Right lobe of liver (tissue), 6 donors: Measurements from ENCODE around the gene CLNK. TPM values are rescaled to one million over a fixed set of nuclear protein-coding genes. Genes with fewer than 3 reads are reported as not detected.

ENCODE experiments used
- ATAC-seq, 4 donors: fragments of 200-7000 bp; cut with Tn5 transposase; one replicate each; pipeline ENCODE4 v1.9.1; 2020; ENCODE audit warnings: mild to moderate bottlenecking in 4 of 4, moderate library complexity in 4 of 4
- DNase-seq, 3 donors: peaks; one replicate each; pipeline ENCODE4 v3.0.0-alpha.2; 2020
- H3K27ac ChIP-seq, 3 donors: fragments of 200-600 bp; one replicate each; pipeline ENCODE4 v1.8.0; 2022
- H3K27me3 ChIP-seq, 2 donors: fragments of 200-600 bp; one replicate each; pipeline ENCODE4 v1.8.0; 2022
- H3K36me3 ChIP-seq, 4 donors: fragments of 200-600 bp; sonication (generic) in 1 of 4; one replicate each; pipeline versions ENCODE4 v1.5.1 to v1.8.0; 2017 to 2022; ENCODE audit warnings: control low read depth in 1 of 4
- H3K4me1 ChIP-seq, 4 donors: fragments of 200-600 bp; sonication (generic) in 1 of 4; one replicate each; pipeline versions ENCODE4 v1.5.1 to v1.8.0; 2017 to 2022; ENCODE audit warnings: control low read depth in 1 of 4
- H3K4me3 ChIP-seq, 3 donors: fragments of 200-600 bp; one replicate each; pipeline ENCODE4 v1.8.0; 2022
- H3K9me3 ChIP-seq, 4 donors: fragments of 200-600 bp; sonication (generic) in 1 of 4; one replicate each; pipeline versions ENCODE4 v1.5.1 to v1.8.0; 2017 to 2022; ENCODE audit warnings: control low read depth in 1 of 4
- CTCF ChIP-seq, 4 donors: fragments of 200-600 bp in 3 of 4; fragments of 450-650 bp in 1 of 4; IDR thresholded peaks; one replicate each; pipeline versions ENCODE4 v1.5.1 to v1.8.0; 2016 to 2022; ENCODE audit warnings: antibody characterized with exemption in 4 of 4, mild to moderate bottlenecking in 2 of 4
- POLR2A ChIP-seq: fragments of 450-650 bp; IDR thresholded peaks from one replicate; pipeline ENCODE4 v1.6.1; 2017; ENCODE audit warnings: antibody characterized with exemption, mild to moderate bottlenecking
- WGBS: methylation state at CpG from one replicate; pipeline ENCODE4 v1.1.6; 2018; ENCODE audit warnings: low coverage, low lambda C conversion rate; ENCODE audit not compliant: insufficient coverage; ENCODE audit errors: missing lambda C conversion rate; 5-methylcytosine and 5-hydroxymethylcytosine counted together
- intact Hi-C, 2 donors: fragments of 100-400 bp; cut with DNase I; formaldehyde crosslinking; loops; one replicate each; pipeline versions ENCODE4 v1.11.2 to v1.14.1; 2022
- total RNA-seq, 6 experiments: library from RNA; depleted of rRNA in 2 of 6; stranded (reverse); fragments of >200 nt in 2 of 6; fragmentation: NEBNext Ultra II Directional in 3 of 6; extraction: Animal tissue kit (Norgen Biotek cat#: 25700) in 3 of 6; gene quantifications; one replicate each; pipeline versions ENCODE4 v1.1.0 to v1.2.4, GENCODE V29; 2016 to 2023
- donor health status: DM: no; HTN: yes; CAD: no.
- donor health status: DM: no; HTN: no; CAD: no.
- donor health status: DM: no; HTN: no; CAD: no.
- donor health status: DM: no; HTN: yes; CAD: no.
- donor health status: DM: no; HTN: yes; CAD: no.

Gene CLNK
- total RNA-seq, 6 experiments from 2014 or later = not detected

- TF ChIP-seq POLR2A (no peak), CTCF (IDR thresholded peaks at IDR 0.05) (no peak)
- Histone ChIP-seq H3K27me3 (no peaks in the 10 kb centered on the region), H3K4me1 (no peaks in the 10 kb centered on the region), H3K9me3 (no peaks in the 10 kb centered on the region), H3K4me3 (no peak overlapping the region), H3K36me3 (no peaks in the 10 kb centered on the region), H3K27ac (no peak overlapping the region)
- ATAC-seq (no peak), DNase-seq (no peak)
- intact Hi-C loops = no loop called here
Observed at GRCh38 chr4:10704430-10704810, 19.9 kb upstream of the CLNK start.

DNA sequence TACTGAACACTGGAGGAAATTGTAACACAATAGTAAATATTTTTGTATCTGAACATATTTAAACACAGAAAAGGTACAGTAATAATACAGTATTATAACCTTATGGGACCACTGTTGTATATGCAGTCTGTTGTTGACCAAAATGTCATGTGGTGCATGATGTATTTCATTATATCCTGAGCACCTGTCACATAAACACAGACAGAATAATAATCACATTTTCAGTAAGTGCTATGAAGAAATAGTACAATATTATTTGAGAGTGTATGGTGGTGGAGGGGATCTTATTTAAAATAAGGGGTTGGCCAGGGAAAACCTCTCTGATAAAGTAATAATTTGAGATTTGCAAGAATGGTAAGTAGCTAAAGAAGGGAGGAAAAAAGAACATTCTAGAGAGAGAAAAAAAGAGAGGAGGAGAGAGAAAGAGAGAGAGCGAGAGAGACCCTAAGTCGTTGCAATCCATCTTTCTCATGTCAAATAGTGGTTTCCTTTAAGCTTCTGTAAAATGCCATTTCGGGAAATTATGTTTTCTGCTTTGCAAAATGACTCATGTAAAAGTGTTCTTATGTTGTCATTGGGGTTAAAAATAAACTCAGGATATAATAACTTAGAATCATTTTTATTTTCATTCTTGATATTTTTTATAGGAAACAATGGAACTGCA, 19.3 kb upstream of the CLNK start:
- no peak overlapping the region for H3K4me3 ChIP-seq
- H3K36me3 ChIP-seq = no peaks in the 10 kb centered on the region
- no peaks in the 10 kb centered on the region for H3K27me3 ChIP-seq
- WGBS = 43% methylated on average over 3 of the region's 3 CpGs
- ATAC-seq = no peak
- DNase-seq = no peak
- no peaks in the 10 kb centered on the region for H3K4me1 ChIP-seq
- H3K9me3 ChIP-seq = no peaks in the 10 kb centered on the region
- intact Hi-C loops = no loop called here
- no peak overlapping the region for H3K27ac ChIP-seq
- TF ChIP-seq POLR2A (no peak), CTCF (IDR thresholded peaks at IDR 0.05) (no peak)

- Histone ChIP-seq H3K36me3 (no peaks in the 10 kb centered on the region), H3K4me3 (no peak overlapping the region), H3K4me1 (no peaks in the 10 kb centered on the region), H3K27ac (no peak overlapping the region), H3K9me3 (no peaks in the 10 kb centered on the region), H3K27me3 (no peaks in the 10 kb centered on the region)
- ATAC-seq = no peak
- no peak for DNase-seq
- 43% methylated on average over 5 of the region's 5 CpGs for WGBS
- intact Hi-C loops = no loop called here
- no peak for TF ChIP-seq CTCF (IDR thresholded peaks at IDR 0.05)
- no peak for TF ChIP-seq POLR2A
Observed at GRCh38 chr4:10703156-10703555, 18.6 kb upstream of the CLNK start.

GRCh38 chr4:10701702-10702460, 17.3 kb upstream of the CLNK start:
- Histone ChIP-seq H3K36me3 (no peaks in the 10 kb centered on the region), H3K27ac (no peak overlapping the region), H3K4me3 (no peak overlapping the region), H3K27me3 (no peaks in the 10 kb centered on the region), H3K4me1 (no peaks in the 10 kb centered on the region), H3K9me3 (no peaks in the 10 kb centered on the region)
- ATAC-seq = no peak
- intact Hi-C loops = no loop called here
- DNase-seq = no peak
- TF ChIP-seq POLR2A (no peak), CTCF (IDR thresholded peaks at IDR 0.05) (no peak)
- 31% methylated on average over 7 of the region's 7 CpGs for WGBS
